Stimulated activated CD4-positive, alpha-beta T cell treated with anti-CD3 and anti-CD28 coated beads, Interleukin-1b, Interleukin-23, amount 100 ng/mL, for 4 hours (primary cell): ENCODE results near the gene DACH2.

Source experiments
- DNase-seq, 2 donors: peaks; one replicate each; pipeline ENCODE4 v3.0.0-alpha.2; 2020; ENCODE audit warnings: low read depth in 2 of 2

The DACH2 gene

GRCh38 chrX:86322913-86323312 lies 174.7 kb downstream of the DACH2 start:
- no peak for DNase-seq

GRCh38 chrX:86329174-86329573 lies 180.9 kb downstream of the DACH2 start:
- DNase-seq = no peak

- no peak for DNase-seq
These were observed 200.4 kb downstream of the DACH2 start for GRCh38 chrX:86348669-86349068.

- DNase-seq = no peak
These were observed 200.9 kb downstream of the DACH2 start for GRCh38 chrX:86349115-86349514.

GRCh38 chrX:86369847-86370630 lies 221.8 kb downstream of the DACH2 start:
- no peak for DNase-seq

- DNase-seq = no peak
These were observed 222.7 kb downstream of the DACH2 start for GRCh38 chrX:86370927-86371326.

GRCh38 chrX:86379209-86379608 lies 231.0 kb downstream of the DACH2 start:
- DNase-seq = no peak

- DNase-seq = no peak
These were observed 235.7 kb downstream of the DACH2 start for GRCh38 chrX:86383681-86384540.

GRCh38 chrX:86407371-86407770 lies 259.1 kb downstream of the DACH2 start:
- no peak for DNase-seq

- no peak for DNase-seq
These were observed 273.5 kb downstream of the DACH2 start for GRCh38 chrX:86421771-86422170.

GRCh38 chrX:86436116-86436515 lies 287.9 kb downstream of the DACH2 start:
- no peak for DNase-seq

- no peak for DNase-seq
These were observed 307.2 kb downstream of the DACH2 start for GRCh38 chrX:86455495-86455894.

- no peak for DNase-seq
These were observed 312.5 kb downstream of the DACH2 start for GRCh38 chrX:86460760-86461159.

- DNase-seq = no peak
These were observed 356.0 kb downstream of the DACH2 start for GRCh38 chrX:86504297-86504696.

GRCh38 chrX:86507331-86507730 lies 359.1 kb downstream of the DACH2 start:
- no peak for DNase-seq

- DNase-seq = no peak
These were observed 431.5 kb downstream of the DACH2 start for GRCh38 chrX:86579777-86580176.

GRCh38 chrX:86604607-86605006 lies 456.4 kb downstream of the DACH2 start:
- DNase-seq = no peak

- DNase-seq = no peak
These were observed 548.7 kb downstream of the DACH2 start for GRCh38 chrX:86696951-86697350.

- no peak for DNase-seq
These were observed 563.4 kb downstream of the DACH2 start for GRCh38 chrX:86711531-86712180.

- no peak for DNase-seq
These were observed 566.2 kb downstream of the DACH2 start for GRCh38 chrX:86714441-86714840.

GRCh38 chrX:86724277-86724676 lies 576.0 kb downstream of the DACH2 start:
- no peak for DNase-seq

GRCh38 chrX:86747091-86747490 lies 598.8 kb downstream of the DACH2 start:
- DNase-seq = no peak
